Panc1 (cell line): ENCODE results near the gene TFF1. TPM values are rescaled to one million over a fixed set of nuclear protein-coding genes. Genes with fewer than 3 reads are reported as not detected.

ENCODE experiments used
- ATAC-seq: fragments of 200-7000 bp; cut with Tn5 transposase; 2 replicates; pipeline ENCODE4 v1.9.1; 2020; ENCODE audit warnings: mild to moderate bottlenecking, moderate library complexity
- BruUV-seq: library from RNA; stranded (reverse); fragments of 400-500 nt; replicated peaks from 2 replicates; lab custom pipeline; 2021; lab: Mats Ljungman, UMichigan
- CTCF ChIA-PET: fragments of 300-600 bp; sonication (Branson Sonifier 250); formaldehyde crosslinking; loops from one replicate; lab custom pipeline; 2022; ENCODE audit warnings: antibody characterized with exemption; lab: Charles Lee
- POLR2A ChIA-PET: fragments of 300-600 bp; sonication (Branson Sonifier 250); formaldehyde crosslinking; loops from one replicate; lab custom pipeline; 2022; ENCODE audit warnings: antibody characterized with exemption; lab: Charles Lee
- DNase-seq: peaks from one replicate; pipeline ENCODE4 v3.0.0-alpha.2; 2010; ENCODE audit warnings: low read depth, low spot score
- H3K27ac ChIP-seq: 2 replicates; pipeline ENCODE4 v1.5.1; 2011; ENCODE audit warnings: mild to moderate bottlenecking, low read length, inconsistent platforms
- H3K27me3 ChIP-seq: fragments of 200-500 bp; sonication (Bioruptor generic); 2 replicates; pipeline ENCODE4 v1.6.0; 2014; ENCODE audit warnings: low read length, inconsistent platforms; ENCODE audit not compliant: control insufficient read depth, insufficient read depth
- H3K36me3 ChIP-seq: fragments of 200-500 bp; sonication (Bioruptor generic); 2 replicates; pipeline ENCODE4 v1.5.1; 2014; ENCODE audit warnings: inconsistent platforms, mild to moderate bottlenecking, low read length, moderate library complexity; ENCODE audit not compliant: control insufficient read depth, insufficient read depth
- H3K4me1 ChIP-seq: 2 replicates; pipeline ENCODE4 v1.5.1; 2011; ENCODE audit warnings: inconsistent platforms, mild to moderate bottlenecking, low read length, moderate library complexity; ENCODE audit not compliant: control insufficient read depth, insufficient read depth
- H3K4me3 ChIP-seq, 2 experiments: 2 replicates each; pipeline ENCODE4 v1.5.1; 2011 to 2012; ENCODE audit warnings: low read depth in 2 of 2, low read length in 2 of 2, mild to moderate bottlenecking in 2 of 2, inconsistent platforms in 1 of 2, moderate library complexity in 1 of 2
- H3K9me3 ChIP-seq: fragments of 200-500 bp; sonication (Bioruptor generic); 2 replicates; pipeline ENCODE4 v1.5.1; 2014; ENCODE audit warnings: low read depth, mild to moderate bottlenecking, inconsistent platforms, low read length, moderate library complexity; ENCODE audit not compliant: control insufficient read depth, insufficient read depth
- POLR2AphosphoS5 ChIP-seq: IDR thresholded peaks from 2 replicates; pipeline ENCODE4 v1.6.1; 2012; ENCODE audit warnings: mild to moderate bottlenecking, low read depth, low read length, moderate library complexity
- SIN3A ChIP-seq: IDR thresholded peaks from 2 replicates; pipeline ENCODE4 v1.6.1; 2012; ENCODE audit warnings: low read depth, mild to moderate bottlenecking, low read length, moderate library complexity, borderline replicate concordance; ENCODE audit not compliant: insufficient read depth
- TCF7L2 ChIP-seq: IDR thresholded peaks from 2 replicates; pipeline ENCODE4 v1.6.1; 2011; ENCODE audit warnings: mild to moderate bottlenecking, low read depth, low read length, inconsistent platforms
- in situ Hi-C: cut with HindIII; loops from 2 replicates; pipeline ENCODE4 v1.10.0; 2016; ENCODE audit warnings: low sequenced_read_pairs, low pct_unique_long_range_greater_than_20kb
- intact Hi-C: fragments of 100-400 bp; cut with micrococcal nuclease; formaldehyde crosslinking; loops from one replicate; pipeline ENCODE4 v1.10.0; 2022; ENCODE audit not compliant: unreplicated experiment
- total RNA-seq: library from RNA; stranded (reverse); gene quantifications from one replicate; pipeline ENCODE4 v1.2.1, GENCODE V29; 2021; ENCODE audit not compliant: unreplicated experiment
- TF ChIP-seq, protein P1 (sequence below): fragments of 450-650 bp; IDR thresholded peaks from 2 replicates; pipeline ENCODE4 v1.5.1; 2017; ENCODE audit warnings: mild to moderate bottlenecking
- TF ChIP-seq, protein P2 (sequence below), 2 experiments: IDR thresholded peaks; 2 replicates each; pipeline ENCODE4 v1.6.1; 2011 to 2012; ENCODE audit warnings: low read depth in 2 of 2, control low read depth in 1 of 2, low read length in 1 of 2, mild to moderate bottlenecking in 1 of 2, moderate library complexity in 1 of 2; ENCODE audit not compliant: insufficient read depth in 1 of 2

Gene TFF1
- total RNA-seq, 1 experiment from 2014 or later: 0.36 TPM

DNA sequence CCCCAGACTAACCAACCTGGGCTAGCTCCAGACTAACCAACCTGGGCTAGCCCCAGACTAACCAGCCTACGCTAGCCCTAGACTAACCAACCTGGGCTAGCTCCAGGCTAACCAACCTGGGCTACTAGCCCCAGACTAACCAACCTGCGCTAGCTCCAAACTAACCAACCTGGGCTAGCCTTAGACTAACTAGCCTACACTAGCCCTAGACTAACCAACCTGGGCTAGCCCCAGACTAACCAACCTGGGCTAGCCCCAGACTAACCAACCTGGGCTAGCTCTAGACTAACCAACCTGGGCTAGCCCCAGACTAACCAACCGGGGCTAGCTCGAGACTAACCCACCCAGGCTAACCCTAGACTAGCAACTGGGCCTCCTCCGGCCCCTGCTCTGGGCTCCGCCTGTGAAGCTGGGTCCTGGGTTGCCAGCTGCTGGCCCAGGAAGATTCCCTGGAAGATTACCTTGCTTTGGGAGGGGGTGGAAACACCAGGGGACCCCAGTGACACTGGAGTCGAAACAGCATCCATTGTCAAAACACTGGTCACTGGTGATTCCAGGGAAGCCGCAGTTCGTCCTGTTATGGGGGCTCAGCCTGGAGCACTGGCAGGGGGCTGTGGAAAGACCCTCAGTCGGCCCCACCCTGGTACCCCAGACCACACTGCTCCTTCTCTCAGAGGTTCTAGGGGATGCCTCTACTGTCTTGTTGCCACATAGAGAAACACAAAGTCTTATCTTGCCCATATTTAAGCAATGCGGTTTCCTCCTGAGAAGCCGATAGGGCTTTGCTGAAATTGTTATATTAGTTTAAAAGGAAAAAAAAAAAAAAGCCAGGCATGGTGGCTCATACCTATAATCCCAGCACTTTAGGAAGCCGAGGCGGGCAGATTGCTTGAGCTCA is 16.7 kb downstream of the TFF1 start:
- Histone ChIP-seq H3K36me3 (no peaks in the 10 kb centered on the region), H3K4me3 (no peak overlapping the region), H3K4me1 (no peaks in the 10 kb centered on the region; the same call in 1 of the 2 replicates), H3K9me3 (no peaks in the 10 kb centered on the region), H3K27ac (no peak overlapping the region), H3K27me3 (no peaks in the 10 kb centered on the region)
- in situ Hi-C loops (no loop called here), intact Hi-C loops (no loop called here)
- ChIA-PET CTCF (no interaction called here), POLR2A (no interaction called here)
- ATAC-seq: no peak
- BruUV-seq: no TSS peak
- TF ChIP-seq TCF7L2: no peak
- TF ChIP-seq, protein P1, sequence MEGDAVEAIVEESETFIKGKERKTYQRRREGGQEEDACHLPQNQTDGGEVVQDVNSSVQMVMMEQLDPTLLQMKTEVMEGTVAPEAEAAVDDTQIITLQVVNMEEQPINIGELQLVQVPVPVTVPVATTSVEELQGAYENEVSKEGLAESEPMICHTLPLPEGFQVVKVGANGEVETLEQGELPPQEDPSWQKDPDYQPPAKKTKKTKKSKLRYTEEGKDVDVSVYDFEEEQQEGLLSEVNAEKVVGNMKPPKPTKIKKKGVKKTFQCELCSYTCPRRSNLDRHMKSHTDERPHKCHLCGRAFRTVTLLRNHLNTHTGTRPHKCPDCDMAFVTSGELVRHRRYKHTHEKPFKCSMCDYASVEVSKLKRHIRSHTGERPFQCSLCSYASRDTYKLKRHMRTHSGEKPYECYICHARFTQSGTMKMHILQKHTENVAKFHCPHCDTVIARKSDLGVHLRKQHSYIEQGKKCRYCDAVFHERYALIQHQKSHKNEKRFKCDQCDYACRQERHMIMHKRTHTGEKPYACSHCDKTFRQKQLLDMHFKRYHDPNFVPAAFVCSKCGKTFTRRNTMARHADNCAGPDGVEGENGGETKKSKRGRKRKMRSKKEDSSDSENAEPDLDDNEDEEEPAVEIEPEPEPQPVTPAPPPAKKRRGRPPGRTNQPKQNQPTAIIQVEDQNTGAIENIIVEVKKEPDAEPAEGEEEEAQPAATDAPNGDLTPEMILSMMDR: no peak
- no peak for TF ChIP-seq SIN3A
- TF ChIP-seq, protein P2, sequence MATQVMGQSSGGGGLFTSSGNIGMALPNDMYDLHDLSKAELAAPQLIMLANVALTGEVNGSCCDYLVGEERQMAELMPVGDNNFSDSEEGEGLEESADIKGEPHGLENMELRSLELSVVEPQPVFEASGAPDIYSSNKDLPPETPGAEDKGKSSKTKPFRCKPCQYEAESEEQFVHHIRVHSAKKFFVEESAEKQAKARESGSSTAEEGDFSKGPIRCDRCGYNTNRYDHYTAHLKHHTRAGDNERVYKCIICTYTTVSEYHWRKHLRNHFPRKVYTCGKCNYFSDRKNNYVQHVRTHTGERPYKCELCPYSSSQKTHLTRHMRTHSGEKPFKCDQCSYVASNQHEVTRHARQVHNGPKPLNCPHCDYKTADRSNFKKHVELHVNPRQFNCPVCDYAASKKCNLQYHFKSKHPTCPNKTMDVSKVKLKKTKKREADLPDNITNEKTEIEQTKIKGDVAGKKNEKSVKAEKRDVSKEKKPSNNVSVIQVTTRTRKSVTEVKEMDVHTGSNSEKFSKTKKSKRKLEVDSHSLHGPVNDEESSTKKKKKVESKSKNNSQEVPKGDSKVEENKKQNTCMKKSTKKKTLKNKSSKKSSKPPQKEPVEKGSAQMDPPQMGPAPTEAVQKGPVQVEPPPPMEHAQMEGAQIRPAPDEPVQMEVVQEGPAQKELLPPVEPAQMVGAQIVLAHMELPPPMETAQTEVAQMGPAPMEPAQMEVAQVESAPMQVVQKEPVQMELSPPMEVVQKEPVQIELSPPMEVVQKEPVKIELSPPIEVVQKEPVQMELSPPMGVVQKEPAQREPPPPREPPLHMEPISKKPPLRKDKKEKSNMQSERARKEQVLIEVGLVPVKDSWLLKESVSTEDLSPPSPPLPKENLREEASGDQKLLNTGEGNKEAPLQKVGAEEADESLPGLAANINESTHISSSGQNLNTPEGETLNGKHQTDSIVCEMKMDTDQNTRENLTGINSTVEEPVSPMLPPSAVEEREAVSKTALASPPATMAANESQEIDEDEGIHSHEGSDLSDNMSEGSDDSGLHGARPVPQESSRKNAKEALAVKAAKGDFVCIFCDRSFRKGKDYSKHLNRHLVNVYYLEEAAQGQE (IDR thresholded peaks at IDR 0.05; ENCODE audit: insufficient read depth in 1 of 2, low read depth in 2 of 2, low read length in 1 of 2): no peak
- TF ChIP-seq POLR2AphosphoS5: no peak
- no peak for DNase-seq

DNA sequence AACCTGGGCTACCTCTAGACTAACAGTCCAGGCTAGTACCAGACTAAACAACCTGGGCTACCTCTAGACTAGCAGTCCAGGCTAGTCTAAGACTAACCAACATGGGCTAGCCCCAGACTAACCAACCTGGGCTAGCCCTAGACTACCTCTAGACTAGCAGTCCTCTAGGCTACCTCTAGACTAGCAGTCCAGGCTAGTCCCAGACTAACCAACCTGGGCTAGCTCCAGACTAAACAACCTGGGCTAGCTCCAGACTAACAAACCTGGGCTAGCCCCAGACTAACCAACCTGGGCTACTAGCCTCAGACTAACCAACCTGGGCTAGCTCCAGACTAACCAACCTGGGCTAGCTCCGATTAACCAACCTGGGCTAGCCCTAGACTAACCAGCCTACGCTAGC is 17.6 kb downstream of the TFF1 start:
- TF ChIP-seq TCF7L2 (no peak), SIN3A (no peak), POLR2AphosphoS5 (no peak)
- TF ChIP-seq, protein P1: no peak
- TF ChIP-seq, protein P2 (IDR thresholded peaks at IDR 0.05; ENCODE audit: insufficient read depth in 1 of 2, low read depth in 2 of 2, low read length in 1 of 2): no peak
- H3K4me3 ChIP-seq: no peak overlapping the region
- no peaks in the 10 kb centered on the region for H3K9me3 ChIP-seq
- no peaks in the 10 kb centered on the region for H3K27me3 ChIP-seq
- ATAC-seq: no peak
- in situ Hi-C loops (no loop called here), intact Hi-C loops (no loop called here)
- DNase-seq: no peak
- no peak overlapping the region for H3K27ac ChIP-seq
- POLR2A ChIA-PET: no interaction called here
- H3K36me3 ChIP-seq: no peaks in the 10 kb centered on the region
- CTCF ChIA-PET: no interaction called here
- no TSS peak for BruUV-seq
- no peaks in the 10 kb centered on the region; the same call in 1 of the 2 replicates for H3K4me1 ChIP-seq
